ENCODE results near the gene GSTP1.

- TF ChIP-seq CTCF (conservative IDR thresholded peaks at IDR 0.05 in 1 of 2, IDR thresholded peaks at IDR 0.05 in 1 of 2; ENCODE audit: low read depth in 1 of 2, low read length in 2 of 2) = peak; percentile 21 to 31
- no peak for TF ChIP-seq EZH2 (IDR thresholded peaks at IDR 0.05; ENCODE audit: low read length, missing control alignments)
These were observed 23.1 kb downstream of the GSTP1 start, which contains the start of gene NDUFV1 for GRCh38 chr11:67606492-67607295.
